HUDEP-2 (cell line): ENCODE data around the gene LRG1.

ENCODE experiments used
- DNase-seq, 76 experiments: peaks; one replicate each; lab custom pipeline; 2025; ENCODE audit not compliant: unreplicated experiment in 76 of 76; lab: John Stamatoyannopoulos, UW

LRG1 gene, protein sequence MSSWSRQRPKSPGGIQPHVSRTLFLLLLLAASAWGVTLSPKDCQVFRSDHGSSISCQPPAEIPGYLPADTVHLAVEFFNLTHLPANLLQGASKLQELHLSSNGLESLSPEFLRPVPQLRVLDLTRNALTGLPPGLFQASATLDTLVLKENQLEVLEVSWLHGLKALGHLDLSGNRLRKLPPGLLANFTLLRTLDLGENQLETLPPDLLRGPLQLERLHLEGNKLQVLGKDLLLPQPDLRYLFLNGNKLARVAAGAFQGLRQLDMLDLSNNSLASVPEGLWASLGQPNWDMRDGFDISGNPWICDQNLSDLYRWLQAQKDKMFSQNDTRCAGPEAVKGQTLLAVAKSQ

GRCh38 chr19:4539693-4540581 lies at the start of gene LRG1:
LRG1 (minus strand) TSS chr19:4540036; CDS start chr19:4540013, 23 bp downstream.
- peak in 68 of 76 experiments; percentile 33 to 87 (median 64) for DNase-seq

DNA sequence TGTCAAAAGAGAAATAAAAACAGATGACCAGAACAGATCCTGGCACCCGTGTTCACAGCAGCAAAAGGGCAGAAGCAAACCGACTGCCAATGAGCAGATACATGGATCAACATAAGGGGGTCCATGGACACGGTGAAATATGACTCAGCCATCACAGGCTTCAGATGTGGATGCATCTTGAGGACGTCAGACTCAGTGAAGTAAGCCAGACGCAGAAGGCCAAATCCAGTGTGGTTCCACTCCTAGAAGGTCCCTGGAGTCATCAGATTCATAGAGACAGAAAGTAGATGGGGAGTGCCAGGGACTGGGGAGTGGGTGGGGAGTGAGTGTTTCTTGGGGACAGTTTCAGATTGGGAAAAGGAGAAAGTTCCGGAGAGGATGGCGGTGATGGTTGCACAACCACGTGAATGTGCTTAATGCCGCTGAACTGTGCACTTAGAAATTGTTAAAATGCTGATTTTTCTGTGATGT lies 48.5 kb upstream of the LRG1 start:
- DNase-seq, result no peak

- no peak for DNase-seq
Measured at GRCh38 chr19:4587527-4587926, 47.7 kb upstream of the LRG1 start.

- no peak for DNase-seq
Measured at GRCh38 chr19:4586691-4587090, 46.9 kb upstream of the LRG1 start.

GRCh38 chr19:4586245-4586644 lies 46.4 kb upstream of the LRG1 start:
- no peak for DNase-seq

DNA sequence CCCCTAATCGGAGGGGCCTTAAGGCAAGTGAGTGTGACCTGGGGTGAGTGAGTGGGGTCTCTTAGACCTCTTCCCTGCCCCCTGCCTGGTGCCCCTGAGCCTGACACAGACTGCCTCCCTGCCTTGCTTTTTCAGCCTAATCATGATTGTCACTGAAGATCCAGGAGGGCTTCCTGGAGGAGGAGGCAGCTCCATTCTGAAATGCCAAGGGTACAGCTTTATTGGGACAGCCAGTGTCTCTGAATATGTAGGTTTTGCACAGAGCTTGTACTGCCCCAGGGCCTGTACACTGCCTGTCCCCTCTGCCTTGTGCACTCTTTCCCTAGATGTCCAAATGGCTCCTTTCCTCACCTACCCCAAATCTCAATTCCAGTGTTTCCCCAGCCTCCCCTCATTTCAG lies 45.7 kb upstream of the LRG1 start:
- DNase-seq, result no peak

DNA sequence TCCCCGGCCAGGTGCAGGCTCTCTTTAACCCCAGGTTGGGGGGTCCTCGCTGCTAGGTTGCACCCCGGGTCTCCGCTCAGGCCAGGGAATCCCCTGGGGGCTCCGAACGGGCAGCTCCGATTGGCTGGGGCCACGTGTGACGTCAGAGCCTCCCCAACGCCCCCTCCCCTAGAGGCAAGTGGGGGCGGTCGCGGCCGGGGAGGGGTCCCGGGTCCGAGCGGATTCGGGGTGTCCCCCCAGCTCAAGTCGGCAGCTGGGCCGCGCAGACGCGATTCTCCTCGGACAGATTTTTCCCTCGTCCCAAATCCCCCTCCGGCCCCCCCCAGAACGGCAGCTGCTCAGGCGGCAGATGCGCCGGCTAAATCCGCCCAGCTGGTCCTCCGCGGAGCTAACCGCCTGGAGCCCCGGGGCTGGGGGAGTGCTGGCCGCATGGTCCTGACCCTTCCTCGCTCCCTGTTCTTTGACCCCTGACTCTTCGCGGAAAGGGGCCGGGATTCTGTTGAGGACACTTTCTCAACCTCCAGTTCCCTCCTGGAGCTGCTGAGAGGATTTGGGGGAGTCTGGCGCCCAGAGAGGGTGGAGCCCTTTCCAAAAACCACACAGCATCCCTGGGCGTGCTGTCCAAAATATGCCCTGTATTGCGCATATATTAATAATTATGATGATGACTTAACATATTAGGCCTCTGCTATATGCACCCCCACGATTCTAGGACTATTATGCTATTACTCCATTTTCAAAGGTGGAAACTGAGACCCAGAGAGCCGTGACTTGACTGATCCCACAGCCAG lies 45.0 kb upstream of the LRG1 start:
- DNase-seq, result no peak

- DNase-seq, result peak in 11 of 76 experiments; percentile 10 to 44 (median 20)
Measured at GRCh38 chr19:4583961-4584669, 44.3 kb upstream of the LRG1 start.

DNA sequence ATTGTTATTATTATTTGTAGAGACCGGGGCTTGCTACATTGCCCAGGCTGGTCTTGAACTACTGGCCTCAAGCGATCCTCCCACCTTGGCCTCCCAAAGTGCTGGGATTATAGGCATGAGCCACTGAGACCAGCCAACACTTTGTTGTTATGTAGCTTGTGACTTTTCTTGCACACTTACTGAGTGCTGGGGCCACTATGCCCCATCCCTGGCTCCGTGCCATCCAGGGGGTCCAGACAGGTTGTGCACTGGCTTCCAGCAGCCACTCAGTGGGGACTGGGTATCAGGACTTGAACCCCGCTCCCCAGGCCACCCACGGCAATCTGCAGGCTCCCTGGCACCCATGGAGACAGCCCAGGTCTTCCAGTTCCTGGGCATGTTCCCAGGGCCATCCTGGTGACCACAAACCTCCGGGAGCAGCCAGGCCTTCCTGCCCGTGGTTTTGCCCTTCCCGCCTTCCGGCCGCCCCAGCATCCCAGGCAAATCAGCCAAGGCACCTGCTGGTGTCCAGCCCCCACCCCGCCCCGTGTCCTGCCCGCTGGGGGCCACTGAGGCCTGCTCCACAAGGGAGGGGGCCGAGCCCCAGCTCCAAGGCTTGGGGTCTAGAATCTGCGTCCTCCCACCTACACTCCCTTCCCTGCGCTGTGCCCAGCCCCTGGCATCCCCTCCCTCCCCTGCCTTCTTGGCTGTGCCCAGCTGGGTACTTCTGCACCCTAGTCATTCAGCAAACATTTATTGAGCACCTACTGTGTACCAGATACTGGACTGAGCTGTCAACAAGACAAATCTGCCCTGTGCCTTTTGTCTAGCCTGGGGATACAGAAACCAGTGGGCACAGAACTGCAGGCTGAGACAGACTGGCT lies 43.4 kb upstream of the LRG1 start:
- DNase-seq, result no peak

DNA sequence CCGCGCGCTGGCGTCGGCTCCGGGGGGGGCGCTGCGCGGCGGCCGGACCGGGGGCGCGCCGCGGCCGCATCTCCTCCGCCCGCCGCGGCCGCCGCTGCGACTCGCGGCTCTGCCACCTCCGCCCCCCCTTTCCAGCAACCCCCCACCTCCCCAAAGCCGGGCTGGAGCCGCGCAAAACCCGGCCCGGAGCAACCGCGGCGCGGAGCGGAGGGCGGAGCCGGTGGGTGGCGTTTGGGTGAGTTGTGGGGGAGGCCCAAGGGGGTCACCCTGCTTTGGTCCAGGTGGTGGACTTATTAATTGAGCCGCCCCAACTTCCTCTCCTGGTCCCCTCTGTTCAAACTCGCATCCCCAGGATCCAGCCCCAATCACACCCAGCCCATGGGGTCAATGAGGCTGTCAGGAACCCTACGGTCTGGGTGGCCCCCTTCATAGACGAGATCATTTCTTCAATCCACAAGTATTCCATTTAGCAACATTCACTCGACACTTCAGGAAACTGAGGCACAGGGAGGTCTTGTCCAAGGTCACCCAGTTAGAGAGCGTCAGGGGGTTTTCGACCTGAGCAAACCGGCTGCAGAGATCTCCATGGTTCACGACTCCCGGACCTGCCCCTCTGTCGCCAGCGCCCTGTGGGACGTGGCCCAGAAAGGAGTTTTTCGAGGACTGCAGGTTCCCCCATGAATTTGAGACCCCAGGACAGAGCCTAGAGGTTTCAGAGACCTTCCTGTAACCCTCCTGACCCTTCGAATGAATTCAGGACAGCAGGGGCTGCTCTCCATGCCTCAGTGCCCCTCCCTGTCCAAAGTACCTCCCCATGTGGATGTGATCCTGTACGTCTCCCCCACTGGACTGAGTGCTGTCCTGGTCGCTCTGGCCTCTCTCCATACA lies 42.1 kb upstream of the LRG1 start:
- peak in 6 of 76 experiments; percentile 19 to 43 (median 29) for DNase-seq

GRCh38 chr19:4580961-4581665 lies 41.3 kb upstream of the LRG1 start:
- no peak for DNase-seq

GRCh38 chr19:4580021-4580901 lies 40.4 kb upstream of the LRG1 start:
- peak in 2 of 76 experiments; percentile 14 to 16 for DNase-seq

GRCh38 chr19:4579389-4579788 lies 39.6 kb upstream of the LRG1 start:
- no peak for DNase-seq

- DNase-seq, result no peak
Measured at GRCh38 chr19:4578552-4579248, 38.9 kb upstream of the LRG1 start.

DNA sequence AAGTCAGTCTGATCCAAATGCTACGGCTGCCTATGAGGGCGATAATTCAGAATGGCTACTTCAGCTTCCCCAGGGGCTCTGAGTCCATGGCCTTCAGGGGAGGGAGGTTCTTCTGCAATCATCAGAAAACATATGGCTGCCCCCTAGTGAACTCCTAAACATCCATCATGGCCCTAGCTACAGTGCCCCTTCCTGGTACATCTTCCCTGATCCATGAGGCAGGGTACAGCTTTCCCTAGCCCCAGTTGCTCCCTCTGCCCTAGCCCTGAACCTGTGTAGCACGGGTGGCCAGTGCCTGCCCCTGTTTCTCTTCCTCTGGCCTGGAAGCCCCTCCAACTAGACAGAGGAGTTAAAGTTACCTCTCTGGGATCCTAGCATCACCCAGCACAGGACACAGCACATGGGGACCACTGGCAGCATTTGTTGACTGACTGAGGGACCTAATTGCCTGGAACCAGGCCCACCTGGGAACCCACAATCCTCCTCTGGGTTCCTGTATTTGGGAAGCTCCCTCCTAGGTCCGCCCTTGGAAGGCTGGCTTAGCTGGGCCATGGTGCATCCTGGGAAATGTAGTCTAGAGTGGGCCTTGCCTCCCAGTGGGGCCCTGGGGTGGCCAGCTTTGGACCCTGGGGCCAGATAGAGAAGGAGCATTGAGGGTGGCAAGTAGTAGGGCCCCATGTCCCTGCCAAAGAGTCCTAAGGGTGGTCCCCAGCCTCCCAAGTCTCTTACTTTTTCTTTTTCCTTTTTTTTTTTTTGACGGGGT lies 37.4 kb upstream of the LRG1 start:
- DNase-seq, result no peak
